CD4-positive, alpha-beta T cell (primary cell): ENCODE measurements around the gene AGPAT4. TPM values are rescaled to one million over a fixed set of nuclear protein-coding genes. Genes with fewer than 3 reads are reported as not detected.

Experiments used
- ATAC-seq: fragments of 200-7000 bp; cut with Tn5 transposase; one replicate; pipeline ENCODE4 v1.10.0; 2022; ENCODE audit warnings: mild to moderate bottlenecking; ENCODE audit not compliant: poor library complexity
- CTCF ChIA-PET: fragments of 350-600 bp; sonication (Branson Sonifier 250); formaldehyde crosslinking; loops from one replicate; lab custom pipeline; 2021; ENCODE audit warnings: antibody characterized with exemption, inconsistent platforms; lab: Charles Lee
- POLR2A ChIA-PET: fragments of 350-600 bp; sonication (Branson Sonifier 250); formaldehyde crosslinking; loops from one replicate; lab custom pipeline; 2021; ENCODE audit warnings: antibody characterized with exemption, inconsistent platforms; lab: Charles Lee
- DNase-seq, 14 experiments: peaks; one replicate each; pipeline ENCODE4 v3.0.0-alpha.2; 2013 to 2020; ENCODE audit warnings: mixed read lengths in 2 of 14
- H3K27ac ChIP-seq, 2 donors: one replicate each; pipeline versions ENCODE4 v1.5.1 to v1.7.0; 2013; ENCODE audit warnings: low read length in 2 of 2, low read depth in 1 of 2, mild to moderate bottlenecking in 1 of 2
- H3K27me3 ChIP-seq, 2 experiments: 1 replicate in 1 of 2; 2 replicates in 1 of 2; pipeline versions ENCODE4 v1.6.1 to v1.7.0; 2013; ENCODE audit warnings: low read length in 2 of 2, control low read depth in 1 of 2, mild to moderate bottlenecking in 1 of 2, moderate library complexity in 1 of 2; ENCODE audit not compliant: insufficient read depth in 2 of 2, control insufficient read depth in 1 of 2
- H3K36me3 ChIP-seq: one replicate; pipeline ENCODE4 v1.6.1; 2013; ENCODE audit warnings: low read length, control low read depth; ENCODE audit not compliant: insufficient read depth
- H3K4me1 ChIP-seq: one replicate; pipeline ENCODE4 v1.6.1; 2013; ENCODE audit warnings: low read length, control low read depth; ENCODE audit not compliant: insufficient read depth
- H3K4me3 ChIP-seq: one replicate; pipeline ENCODE4 v1.5.1; 2013; ENCODE audit warnings: mild to moderate bottlenecking, low read length, moderate library complexity
- H3K9me3 ChIP-seq, 2 experiments: 1 replicate in 1 of 2; 2 replicates in 1 of 2; pipeline versions ENCODE4 v1.6.1 to v1.7.0; 2013; ENCODE audit warnings: low read length in 2 of 2, mild to moderate bottlenecking in 2 of 2, control low read depth in 1 of 2, moderate library complexity in 1 of 2; ENCODE audit not compliant: control insufficient read depth in 1 of 2, insufficient read depth in 1 of 2
- H3K27ac Mint-ChIP-seq: one replicate; pipeline ENCODE4 v1.8.0; 2020; ENCODE audit warnings: mixed read lengths
- H3K27me3 Mint-ChIP-seq: one replicate; pipeline ENCODE4 v1.8.0; 2021; ENCODE audit warnings: mixed read lengths
- H3K36me3 Mint-ChIP-seq: one replicate; pipeline ENCODE4 v1.8.0; 2021; ENCODE audit warnings: low read depth, mixed read lengths
- H3K4me1 Mint-ChIP-seq: one replicate; pipeline ENCODE4 v1.8.0; 2021; ENCODE audit warnings: low read depth, mixed read lengths
- H3K4me3 Mint-ChIP-seq: one replicate; pipeline ENCODE4 v1.8.0; 2020; ENCODE audit warnings: mild to moderate bottlenecking, mixed read lengths
- H3K9me3 Mint-ChIP-seq: one replicate; pipeline ENCODE4 v1.8.0; 2020; ENCODE audit warnings: mixed read lengths
- CTCF ChIP-seq: fragments of 200-600 bp; IDR thresholded peaks from one replicate; pipeline ENCODE4 v1.8.0; 2022; ENCODE audit warnings: antibody characterized with exemption, mild to moderate bottlenecking
- intact Hi-C, 2 experiments: fragments of 100-400 bp; cut with DNase I in 1 of 2; cut with micrococcal nuclease in 1 of 2; formaldehyde crosslinking; loops; one replicate each; pipeline versions ENCODE4 v1.15.1 to v1.9.0; 2023 to 2025; cut with DNase I, micrococcal nuclease
- total RNA-seq, 174 experiments: library from RNA in 2 of 174; stranded (reverse) in 2 of 174; gene quantifications; one replicate each; pipeline ENCODE4 v1.2.3 and lab custom pipeline; 2021 to 2026

Gene AGPAT4
- total RNA-seq, 2 experiments from 2014 or later = 2.8 to 4.8 TPM

- POLR2A ChIA-PET = no interaction called here
- Histone ChIP-seq H3K4me1 (no peaks in the 10 kb centered on the region), H3K4me3 (no peak overlapping the region), H3K27me3 (no peaks in the 10 kb centered on the region), H3K27ac (no peak overlapping the region), H3K9me3 (no peaks in the 10 kb centered on the region), H3K36me3 (peaks cover 79% of the 10 kb centered on the region)
- Mint-ChIP-seq H3K27me3 (no peaks in the 10 kb centered on the region), H3K36me3 (peaks cover 89% of the 10 kb centered on the region), H3K27ac (no peak overlapping the region), H3K4me3 (no peak overlapping the region), H3K9me3 (no peaks in the 10 kb centered on the region), H3K4me1 (no peaks in the 10 kb centered on the region)
- DNase-seq (no peak), ATAC-seq (no peak)
- intact Hi-C loops = loop anchor here in 1 of 2 experiments (2.0 kb wide), 1 partner anchor 269 kb away; no protein-coding TSS in a partner anchor
- CTCF ChIA-PET = interaction anchor here (1.0 to 1.5 kb wide), 2 partner anchors 19 to 272 kb away, joined by 3 read pairs; no protein-coding TSS in a partner anchor
- no peak for TF ChIP-seq CTCF
Observed at GRCh38 chr6:161101517-161101916, 172.3 kb downstream of the AGPAT4 start.

GRCh38 chr6:161100072-161100471 lies 173.8 kb downstream of the AGPAT4 start:
- Mint-ChIP-seq H3K4me1 (no peaks in the 10 kb centered on the region), H3K36me3 (peaks cover 89% of the 10 kb centered on the region), H3K9me3 (no peaks in the 10 kb centered on the region), H3K27me3 (no peaks in the 10 kb centered on the region), H3K27ac (no peak overlapping the region), H3K4me3 (no peak overlapping the region)
- ChIA-PET CTCF (no interaction called here), POLR2A (no interaction called here)
- ATAC-seq (no peak), DNase-seq (no peak)
- intact Hi-C loops = loop anchor here in 1 of 2 experiments (2.0 kb wide), 1 partner anchor 271 kb away; no protein-coding TSS in a partner anchor
- Histone ChIP-seq H3K9me3 (no peaks in the 10 kb centered on the region), H3K4me1 (no peaks in the 10 kb centered on the region), H3K36me3 (peaks cover 72% of the 10 kb centered on the region), H3K27me3 (no peaks in the 10 kb centered on the region), H3K27ac (no peak overlapping the region), H3K4me3 (no peak overlapping the region)
- no peak for TF ChIP-seq CTCF

- no peak overlapping the region for H3K27ac ChIP-seq
- H3K9me3 ChIP-seq = no peaks in the 10 kb centered on the region
- no peaks in the 10 kb centered on the region for H3K4me1 ChIP-seq
- intact Hi-C loops = no loop called here
- Mint-ChIP-seq H3K9me3 (no peaks in the 10 kb centered on the region), H3K4me3 (no peak overlapping the region), H3K27ac (no peak overlapping the region), H3K36me3 (peaks cover 98% of the 10 kb centered on the region), H3K4me1 (no peaks in the 10 kb centered on the region), H3K27me3 (no peaks in the 10 kb centered on the region)
- no peak for TF ChIP-seq CTCF
- ChIA-PET CTCF (no interaction called here), POLR2A (no interaction called here)
- DNase-seq (no peak), ATAC-seq (no peak)
- no peak overlapping the region for H3K4me3 ChIP-seq
- no peaks in the 10 kb centered on the region for H3K27me3 ChIP-seq
- peaks cover 80% of the 10 kb centered on the region for H3K36me3 ChIP-seq
Observed at GRCh38 chr6:161095916-161096315, 177.9 kb downstream of the AGPAT4 start.
